Measurements from ENCODE around the gene PBXIP1. TPM values are rescaled to one million over a fixed set of nuclear protein-coding genes. Genes with fewer than 3 reads are reported as not detected.

The PBXIP1 gene
- total and polyA plus RNA-seq, 2 of the 13 experiments (the other 11 are each of a cell fraction or from before 2014, with no cell fraction given) = 16.3 to 31.9 TPM

GRCh38 chr1:154988058-154988954 lies 32.4 kb upstream of the PBXIP1 start (continued):
- TF ChIP-seq, protein P1, sequence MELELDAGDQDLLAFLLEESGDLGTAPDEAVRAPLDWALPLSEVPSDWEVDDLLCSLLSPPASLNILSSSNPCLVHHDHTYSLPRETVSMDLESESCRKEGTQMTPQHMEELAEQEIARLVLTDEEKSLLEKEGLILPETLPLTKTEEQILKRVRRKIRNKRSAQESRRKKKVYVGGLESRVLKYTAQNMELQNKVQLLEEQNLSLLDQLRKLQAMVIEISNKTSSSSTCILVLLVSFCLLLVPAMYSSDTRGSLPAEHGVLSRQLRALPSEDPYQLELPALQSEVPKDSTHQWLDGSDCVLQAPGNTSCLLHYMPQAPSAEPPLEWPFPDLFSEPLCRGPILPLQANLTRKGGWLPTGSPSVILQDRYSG (CRISPR knock-in tag; IDR thresholded peaks at IDR 0.05) = no peak
- TF ChIP-seq TP53 (CRISPR knock-in tag; conservative IDR thresholded peaks at IDR 0.05) (no peak), RNF219 (CRISPR knock-in tag; IDR thresholded peaks at IDR 0.05) (no peak), ZBTB44 (CRISPR knock-in tag; IDR thresholded peaks at IDR 0.05) (no peak)

- ChIA-PET CTCF (ENCODE audit: low intra/inter-chr PET ratio, low total read pairs) (interaction anchor here (2.1 kb wide), 1 partner anchor 30 kb away, joined by 13 read pairs; no protein-coding TSS in a partner anchor), POLR2A (interaction anchor here (1.2 to 2.1 kb wide), 9 partner anchors 12 to 76 kb away, joined by 3 to 8 read pairs (median 5); partner anchors contain the start of genes EFNA4, PBXIP1 and SHC1)
- FAIRE-seq (no peak), DNase-seq (ENCODE audit: low spot score) (no peak), ATAC-seq (no peak)
- H3K4me3 ChIP-seq (replicated peaks in 1 of 3; ENCODE audit: insufficient read depth in 1 of 3, low read depth in 2 of 3, low read length in 3 of 3) = no peak overlapping the region
- in situ Hi-C loops (cut with HindIII; ENCODE audit: extremely low pct_ligation_motif_present, low pct_unique_long_range_greater_than_20kb) (no loop called here), intact Hi-C loops (cut with micrococcal nuclease; ENCODE audit: unreplicated experiment) (no loop called here)
- BruUV-seq (replicated peaks) = no TSS peak
- H3K27ac ChIP-seq (ENCODE audit: extremely low read length, insufficient read depth, low read length) = no peak overlapping the region
- H3K36me3 ChIP-seq (replicated peaks in 1 of 2; ENCODE audit: control insufficient read depth in 1 of 2, insufficient read depth in 2 of 2, low read length in 2 of 2) = peaks cover 5 to 18% of the 10 kb centered on the region in 2 experiments; a peak in 2 of 5 replicates
- H3K9me3 ChIP-seq (ENCODE audit: low read length) = no peaks in the 10 kb centered on the region
- no peaks in the 10 kb centered on the region for H3K27me3 ChIP-seq (ENCODE audit: control insufficient read depth in 1 of 2, insufficient read depth in 2 of 2, low read length in 2 of 2)
- H3K79me2 ChIP-seq (ENCODE audit: insufficient read depth, low read length) = peaks cover 18% of the 10 kb centered on the region
- H3K9ac ChIP-seq (ENCODE audit: insufficient read depth, low read depth, low read length) = no peak overlapping the region
- peaks cover 43% of the 10 kb centered on the region for H3K4me1 ChIP-seq (ENCODE audit: insufficient read depth, low read length)
- WGBS (ENCODE audit: low lambda C conversion rate) = 64% methylated on average over 6 of the region's 6 CpGs
- H4K20me1 ChIP-seq (ENCODE audit: insufficient read depth, low read length) = no peaks in the 10 kb centered on the region
- no peak overlapping the region for H2AFZ ChIP-seq (ENCODE audit: low read length)
- no peak overlapping the region for H3K4me2 ChIP-seq (ENCODE audit: low read depth, low read length)
- TF ChIP-seq ZKSCAN8 (CRISPR knock-in tag; IDR thresholded peaks at IDR 0.05; ENCODE audit: borderline replicate concordance) = peak; percentile 92; the same call in 1 of the 2 replicates
- TF ChIP-seq KLF15 (CRISPR knock-in tag; IDR thresholded peaks at IDR 0.05; ENCODE audit: borderline replicate concordance) = no peak
- TF ChIP-seq CEBPG (CRISPR knock-in tag; IDR thresholded peaks at IDR 0.05) = peak; percentile 68
- TF ChIP-seq ZBTB33 (CRISPR knock-in tag; IDR thresholded peaks at IDR 0.05) = peak; percentile 33; the same call in 1 of the 2 replicates
- TF ChIP-seq CEBPB (IDR thresholded peaks at IDR 0.05; ENCODE audit: borderline replicate concordance, low read depth, low read length) = peak; percentile 75
- TF ChIP-seq UBTF (CRISPR knock-in tag; IDR thresholded peaks at IDR 0.05) = no peak
- TF ChIP-seq ZNF263 (CRISPR knock-in tag; IDR thresholded peaks at IDR 0.05) = no peak
Measured at GRCh38 chr1:154987326-154987725, 31.4 kb upstream of the PBXIP1 start.
